Measurements from ENCODE around the gene SNX19.

DNA sequence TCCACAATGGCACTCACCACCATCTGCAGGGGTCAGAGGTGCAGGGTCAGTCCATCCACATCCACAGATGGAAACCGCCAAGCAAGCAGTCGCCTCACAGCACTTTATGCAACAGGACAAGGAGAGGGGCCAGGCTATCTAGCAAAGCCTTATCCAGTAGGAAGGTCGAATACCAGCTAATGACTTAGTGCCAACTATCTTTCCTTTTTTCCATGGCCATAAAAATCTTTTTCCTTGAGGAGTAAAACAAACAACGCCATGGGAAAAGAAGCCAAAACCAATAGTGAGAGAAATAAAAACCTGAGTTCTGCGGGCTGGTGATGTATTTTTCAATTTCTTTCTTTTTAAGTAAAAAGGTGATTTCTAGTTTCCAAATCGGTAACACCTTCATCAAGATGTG, 8.2 kb downstream of the SNX19 start:
- TF ChIP-seq, protein P1, sequence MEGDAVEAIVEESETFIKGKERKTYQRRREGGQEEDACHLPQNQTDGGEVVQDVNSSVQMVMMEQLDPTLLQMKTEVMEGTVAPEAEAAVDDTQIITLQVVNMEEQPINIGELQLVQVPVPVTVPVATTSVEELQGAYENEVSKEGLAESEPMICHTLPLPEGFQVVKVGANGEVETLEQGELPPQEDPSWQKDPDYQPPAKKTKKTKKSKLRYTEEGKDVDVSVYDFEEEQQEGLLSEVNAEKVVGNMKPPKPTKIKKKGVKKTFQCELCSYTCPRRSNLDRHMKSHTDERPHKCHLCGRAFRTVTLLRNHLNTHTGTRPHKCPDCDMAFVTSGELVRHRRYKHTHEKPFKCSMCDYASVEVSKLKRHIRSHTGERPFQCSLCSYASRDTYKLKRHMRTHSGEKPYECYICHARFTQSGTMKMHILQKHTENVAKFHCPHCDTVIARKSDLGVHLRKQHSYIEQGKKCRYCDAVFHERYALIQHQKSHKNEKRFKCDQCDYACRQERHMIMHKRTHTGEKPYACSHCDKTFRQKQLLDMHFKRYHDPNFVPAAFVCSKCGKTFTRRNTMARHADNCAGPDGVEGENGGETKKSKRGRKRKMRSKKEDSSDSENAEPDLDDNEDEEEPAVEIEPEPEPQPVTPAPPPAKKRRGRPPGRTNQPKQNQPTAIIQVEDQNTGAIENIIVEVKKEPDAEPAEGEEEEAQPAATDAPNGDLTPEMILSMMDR (IDR thresholded peaks at IDR 0.05; ENCODE audit: insufficient read depth, low read length): no peak
- TF ChIP-seq GABPA (IDR thresholded peaks at IDR 0.05; ENCODE audit: low read depth): no peak
- TF ChIP-seq, protein P2, sequence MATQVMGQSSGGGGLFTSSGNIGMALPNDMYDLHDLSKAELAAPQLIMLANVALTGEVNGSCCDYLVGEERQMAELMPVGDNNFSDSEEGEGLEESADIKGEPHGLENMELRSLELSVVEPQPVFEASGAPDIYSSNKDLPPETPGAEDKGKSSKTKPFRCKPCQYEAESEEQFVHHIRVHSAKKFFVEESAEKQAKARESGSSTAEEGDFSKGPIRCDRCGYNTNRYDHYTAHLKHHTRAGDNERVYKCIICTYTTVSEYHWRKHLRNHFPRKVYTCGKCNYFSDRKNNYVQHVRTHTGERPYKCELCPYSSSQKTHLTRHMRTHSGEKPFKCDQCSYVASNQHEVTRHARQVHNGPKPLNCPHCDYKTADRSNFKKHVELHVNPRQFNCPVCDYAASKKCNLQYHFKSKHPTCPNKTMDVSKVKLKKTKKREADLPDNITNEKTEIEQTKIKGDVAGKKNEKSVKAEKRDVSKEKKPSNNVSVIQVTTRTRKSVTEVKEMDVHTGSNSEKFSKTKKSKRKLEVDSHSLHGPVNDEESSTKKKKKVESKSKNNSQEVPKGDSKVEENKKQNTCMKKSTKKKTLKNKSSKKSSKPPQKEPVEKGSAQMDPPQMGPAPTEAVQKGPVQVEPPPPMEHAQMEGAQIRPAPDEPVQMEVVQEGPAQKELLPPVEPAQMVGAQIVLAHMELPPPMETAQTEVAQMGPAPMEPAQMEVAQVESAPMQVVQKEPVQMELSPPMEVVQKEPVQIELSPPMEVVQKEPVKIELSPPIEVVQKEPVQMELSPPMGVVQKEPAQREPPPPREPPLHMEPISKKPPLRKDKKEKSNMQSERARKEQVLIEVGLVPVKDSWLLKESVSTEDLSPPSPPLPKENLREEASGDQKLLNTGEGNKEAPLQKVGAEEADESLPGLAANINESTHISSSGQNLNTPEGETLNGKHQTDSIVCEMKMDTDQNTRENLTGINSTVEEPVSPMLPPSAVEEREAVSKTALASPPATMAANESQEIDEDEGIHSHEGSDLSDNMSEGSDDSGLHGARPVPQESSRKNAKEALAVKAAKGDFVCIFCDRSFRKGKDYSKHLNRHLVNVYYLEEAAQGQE (IDR thresholded peaks at IDR 0.05; ENCODE audit: insufficient replicate concordance, low read depth): no peak
- no peak for TF ChIP-seq POLR2AphosphoS5 (IDR thresholded peaks at IDR 0.05; ENCODE audit: low read depth)
